ENCODE data around the gene STK40. TPM values are rescaled to one million over a fixed set of nuclear protein-coding genes. Genes with fewer than 3 reads are reported as not detected.

Gene STK40
- polyA plus RNA-seq, 2 of the 4 experiments (the other 2 are of a cell fraction), result 6.0 to 8.9 TPM

DNA sequence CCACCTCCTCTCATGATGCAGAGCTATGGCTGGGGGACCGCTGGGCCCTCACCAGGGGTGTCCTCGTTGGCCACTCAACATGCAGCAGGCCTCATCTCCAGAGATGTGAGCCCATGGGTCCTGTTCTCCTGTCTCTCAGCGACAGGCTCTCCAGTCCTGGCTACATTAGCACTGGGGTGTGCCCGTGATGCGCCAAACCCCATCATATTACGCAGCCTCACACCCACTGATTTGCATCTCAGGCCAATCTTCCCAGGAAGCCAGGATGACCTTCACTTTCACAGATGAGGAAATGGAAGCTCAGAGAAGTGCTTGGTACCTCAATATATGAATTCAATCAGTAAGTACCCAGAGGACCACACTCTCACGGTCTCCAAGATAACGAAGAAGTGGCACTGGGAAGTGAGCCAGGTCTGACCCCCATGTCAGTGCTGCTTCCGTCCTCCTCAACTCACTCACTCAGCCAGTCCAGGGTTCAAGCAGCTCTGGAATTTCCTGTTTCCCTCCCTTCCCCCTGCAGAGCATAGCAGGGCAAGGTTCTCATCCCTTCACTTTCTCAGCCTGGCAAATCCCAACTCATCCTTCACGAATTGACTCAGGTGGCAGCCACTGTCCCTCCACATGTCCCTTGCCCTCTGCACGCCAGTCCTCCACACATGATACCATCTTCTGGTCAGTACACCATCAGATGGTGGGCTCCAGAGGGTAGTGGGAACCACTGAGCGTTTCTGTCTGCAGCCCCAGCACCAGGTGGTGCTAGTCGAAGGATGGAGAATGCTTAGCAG lies 33.4 kb downstream of the STK40 start:
- POLR2A ChIA-PET, result interaction anchor here (1.8 to 2.4 kb wide), 2 partner anchors 34 to 112 kb away, joined by 4 to 9 read pairs; partner anchors contain the start of gene MRPS15
- Histone ChIP-seq H3K27ac (peak overlapping the region; percentile 87 to 93), H3K4me2 (peak overlapping the region; percentile 80), H3K9me3 (no peaks in the 10 kb centered on the region), H3K4me1 (peaks cover 50% of the 10 kb centered on the region), H3K4me3 (no peak overlapping the region)
- 73% methylated on average over 13 of the region's 13 CpGs for WGBS (ENCODE audit: missing lambda C conversion rate)
- DNase-seq (ENCODE audit: low read depth in 1 of 2, low spot score in 1 of 2) (no peak), ATAC-seq (no peak), FAIRE-seq (no peak)
- TF ChIP-seq, protein P1, sequence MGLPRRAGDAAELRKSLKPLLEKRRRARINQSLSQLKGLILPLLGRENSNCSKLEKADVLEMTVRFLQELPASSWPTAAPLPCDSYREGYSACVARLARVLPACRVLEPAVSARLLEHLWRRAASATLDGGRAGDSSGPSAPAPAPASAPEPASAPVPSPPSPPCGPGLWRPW (IDR thresholded peaks at IDR 0.05), result no peak
- TF ChIP-seq NPAS2 (CRISPR knock-in tag; IDR thresholded peaks at IDR 0.05; ENCODE audit: borderline replicate concordance) (no peak), EP300 (IDR thresholded peaks at IDR 0.05) (no peak), RNF2 (IDR thresholded peaks at IDR 0.05; ENCODE audit: borderline replicate concordance, low read depth) (no peak), CHD2 (IDR thresholded peaks at IDR 0.05; ENCODE audit: low read length, partially characterized antibody) (no peak), ZSCAN20 (CRISPR knock-in tag; IDR thresholded peaks at IDR 0.05) (no peak), GATA3 (IDR thresholded peaks at IDR 0.05; ENCODE audit: borderline replicate concordance) (no peak), HOXA7 (CRISPR knock-in tag; IDR thresholded peaks at IDR 0.05) (no peak), RCOR1 (IDR thresholded peaks at IDR 0.05; ENCODE audit: low read depth, low read length) (no peak), PHF8 (IDR thresholded peaks at IDR 0.05; ENCODE audit: borderline replicate concordance, low read depth) (no peak)
- TF ChIP-seq, protein P2, sequence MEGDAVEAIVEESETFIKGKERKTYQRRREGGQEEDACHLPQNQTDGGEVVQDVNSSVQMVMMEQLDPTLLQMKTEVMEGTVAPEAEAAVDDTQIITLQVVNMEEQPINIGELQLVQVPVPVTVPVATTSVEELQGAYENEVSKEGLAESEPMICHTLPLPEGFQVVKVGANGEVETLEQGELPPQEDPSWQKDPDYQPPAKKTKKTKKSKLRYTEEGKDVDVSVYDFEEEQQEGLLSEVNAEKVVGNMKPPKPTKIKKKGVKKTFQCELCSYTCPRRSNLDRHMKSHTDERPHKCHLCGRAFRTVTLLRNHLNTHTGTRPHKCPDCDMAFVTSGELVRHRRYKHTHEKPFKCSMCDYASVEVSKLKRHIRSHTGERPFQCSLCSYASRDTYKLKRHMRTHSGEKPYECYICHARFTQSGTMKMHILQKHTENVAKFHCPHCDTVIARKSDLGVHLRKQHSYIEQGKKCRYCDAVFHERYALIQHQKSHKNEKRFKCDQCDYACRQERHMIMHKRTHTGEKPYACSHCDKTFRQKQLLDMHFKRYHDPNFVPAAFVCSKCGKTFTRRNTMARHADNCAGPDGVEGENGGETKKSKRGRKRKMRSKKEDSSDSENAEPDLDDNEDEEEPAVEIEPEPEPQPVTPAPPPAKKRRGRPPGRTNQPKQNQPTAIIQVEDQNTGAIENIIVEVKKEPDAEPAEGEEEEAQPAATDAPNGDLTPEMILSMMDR (IDR thresholded peaks at IDR 0.05), result no peak
- TF ChIP-seq, protein P3, sequence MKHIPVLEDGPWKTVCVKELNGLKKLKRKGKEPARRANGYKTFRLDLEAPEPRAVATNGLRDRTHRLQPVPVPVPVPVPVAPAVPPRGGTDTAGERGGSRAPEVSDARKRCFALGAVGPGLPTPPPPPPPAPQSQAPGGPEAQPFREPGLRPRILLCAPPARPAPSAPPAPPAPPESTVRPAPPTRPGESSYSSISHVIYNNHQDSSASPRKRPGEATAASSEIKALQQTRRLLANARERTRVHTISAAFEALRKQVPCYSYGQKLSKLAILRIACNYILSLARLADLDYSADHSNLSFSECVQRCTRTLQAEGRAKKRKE (CRISPR knock-in tag; IDR thresholded peaks at IDR 0.05; ENCODE audit: low read depth), result no peak
- TF ChIP-seq, protein P4, sequence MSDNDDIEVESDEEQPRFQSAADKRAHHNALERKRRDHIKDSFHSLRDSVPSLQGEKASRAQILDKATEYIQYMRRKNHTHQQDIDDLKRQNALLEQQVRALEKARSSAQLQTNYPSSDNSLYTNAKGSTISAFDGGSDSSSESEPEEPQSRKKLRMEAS (IDR thresholded peaks at IDR 0.05), result no peak
- TF ChIP-seq, protein P5, sequence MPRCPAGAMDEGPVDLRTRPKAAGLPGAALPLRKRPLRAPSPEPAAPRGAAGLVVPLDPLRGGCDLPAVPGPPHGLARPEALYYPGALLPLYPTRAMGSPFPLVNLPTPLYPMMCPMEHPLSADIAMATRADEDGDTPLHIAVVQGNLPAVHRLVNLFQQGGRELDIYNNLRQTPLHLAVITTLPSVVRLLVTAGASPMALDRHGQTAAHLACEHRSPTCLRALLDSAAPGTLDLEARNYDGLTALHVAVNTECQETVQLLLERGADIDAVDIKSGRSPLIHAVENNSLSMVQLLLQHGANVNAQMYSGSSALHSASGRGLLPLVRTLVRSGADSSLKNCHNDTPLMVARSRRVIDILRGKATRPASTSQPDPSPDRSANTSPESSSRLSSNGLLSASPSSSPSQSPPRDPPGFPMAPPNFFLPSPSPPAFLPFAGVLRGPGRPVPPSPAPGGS (IDR thresholded peaks at IDR 0.05), result no peak
- CTCF ChIA-PET, result interaction anchor here (0.6 to 17.8 kb wide), 10 partner anchors 10 to 253 kb away, joined by 3 to 201 read pairs (median 4); partner anchors contain the start of gene TRAPPC3

DNA sequence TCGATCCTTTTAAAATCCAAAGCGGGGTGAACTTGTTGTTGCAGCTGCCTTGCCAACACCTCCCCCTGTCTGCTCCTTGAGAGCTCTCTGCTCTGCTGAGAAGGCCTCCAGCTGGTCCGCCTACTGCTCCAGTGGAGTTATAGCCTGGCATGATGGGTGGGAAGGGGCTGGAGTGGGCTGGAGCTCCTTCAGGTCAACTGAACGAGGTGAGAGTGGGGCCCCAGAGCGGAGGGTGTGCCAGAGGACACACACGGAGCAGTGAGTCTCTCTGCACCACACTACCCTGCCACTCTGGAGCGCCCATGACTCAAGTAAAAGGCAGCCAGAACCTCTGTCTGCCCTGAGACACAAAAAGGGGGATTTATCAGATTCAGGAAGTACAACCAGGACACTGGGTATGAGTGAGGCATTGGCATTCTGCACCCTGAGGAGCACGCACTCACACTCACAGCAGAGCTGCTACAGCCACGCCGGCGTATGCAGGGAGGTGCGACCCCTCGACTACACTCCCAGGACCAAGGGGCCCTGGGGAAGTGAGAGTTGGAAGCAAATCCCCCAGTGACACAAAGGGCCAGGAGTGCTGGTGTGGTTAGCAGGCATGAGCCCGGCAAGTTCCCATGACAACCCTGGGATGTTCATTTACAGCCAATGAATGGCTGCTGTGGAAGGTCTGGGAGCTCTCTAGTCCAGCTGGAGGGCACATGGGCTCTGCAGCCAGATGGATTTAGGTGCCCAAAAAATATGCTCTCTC lies 34.3 kb downstream of the STK40 start:
- Histone ChIP-seq H3K9me3 (no peaks in the 10 kb centered on the region), H3K4me2 (peak overlapping the region; percentile 80), H3K4me3 (0 out of 3 replicates have a peak overlapping the region, but pooled peaks have one; percentile 16), H3K4me1 (peaks cover 50% of the 10 kb centered on the region), H3K27ac (peak overlapping the region; percentile 87 to 93)
- POLR2A ChIA-PET, result interaction anchor here (1.0 to 2.4 kb wide), 3 partner anchors 35 to 202 kb away, joined by 4 to 9 read pairs (median 5); partner anchors contain the start of genes MRPS15 and TRAPPC3
- no peak for FAIRE-seq
- CTCF ChIA-PET, result interaction anchor here (0.8 to 17.8 kb wide), 13 partner anchors 9 to 202 kb away, joined by 3 to 201 read pairs (median 5); partner anchors contain the start of gene TRAPPC3
- 20% methylated on average over 6 of the region's 14 CpGs for WGBS (ENCODE audit: missing lambda C conversion rate)
- peak; percentile 61 to 68 for DNase-seq (ENCODE audit: low read depth in 1 of 2, low spot score in 1 of 2)
- TF ChIP-seq MYC (IDR thresholded peaks at IDR 0.05; ENCODE audit: borderline replicate concordance, low read length), result no peak
- TF ChIP-seq JUNB (IDR thresholded peaks at IDR 0.05), result no peak
- TF ChIP-seq, protein P3 (CRISPR knock-in tag; IDR thresholded peaks at IDR 0.05; ENCODE audit: low read depth), result 0 out of 2 replicates have a peak, but pooled peaks have one; percentile 50
- TF ChIP-seq, protein P4 (IDR thresholded peaks at IDR 0.05), result peak; percentile 52; the same call in 1 of the 2 replicates
- ATAC-seq, result peak; percentile 83 to 85

Data from A549 (cell line).